Sciatic nerve (tissue), 2 donors: ENCODE results near the gene PLEKHH3. TPM values are rescaled to one million over a fixed set of nuclear protein-coding genes. Genes with fewer than 3 reads are reported as not detected.
"Not testable (repeated sequence)": the region's sequence is repeated elsewhere in the genome, so short reads cannot be mapped to it uniquely, and the experiment has no call there.

ENCODE experiments used
- ATAC-seq: fragments of 200-7000 bp; cut with Tn5 transposase; one replicate; pipeline ENCODE4 v1.9.1; 2020; ENCODE audit warnings: mild to moderate bottlenecking, moderate library complexity
- DNase-seq: peaks from one replicate; pipeline ENCODE4 v3.0.0-alpha.2; 2020; ENCODE audit warnings: low spot score
- intact Hi-C: fragments of 100-400 bp; cut with DNase I; formaldehyde crosslinking; loops from one replicate; pipeline ENCODE4 v1.14.2; 2022
- total RNA-seq: library from RNA; stranded (reverse); fragmentation: NEBNext Ultra II Directional; extraction: Animal tissue kit (Norgen Biotek cat#: 25700); gene quantifications from one replicate; pipeline ENCODE4 v1.2.1, GENCODE V29; 2021
- donor health status: DM: no; HTN: no; CAD: no.
- donor health status: DM: no; HTN: no; CAD: no.

The PLEKHH3 gene
- total RNA-seq, 1 donor from 2014 or later, result 40.3 TPM

- intact Hi-C loops, result no loop called here
- ATAC-seq, result no peak
Observed at GRCh38 chr17:42655528-42655927, 21.3 kb downstream of the PLEKHH3 start.

GRCh38 chr17:42653179-42654124, 23.3 kb downstream of the PLEKHH3 start:
- DNase-seq, result peak; percentile 76
- intact Hi-C loops, result no loop called here
- ATAC-seq, result peak; percentile 92

More at GRCh38 chr17:42655528-42655927, 21.3 kb downstream of the PLEKHH3 start:
- no peak for DNase-seq

GRCh38 chr17:42651392-42651791, 25.4 kb downstream of the PLEKHH3 start:
- no peak for ATAC-seq
- intact Hi-C loops, result no loop called here
- no peak for DNase-seq

GRCh38 chr17:42647778-42648177, 29.0 kb downstream of the PLEKHH3 start:
- intact Hi-C loops, result no loop called here
- no peak for DNase-seq
- no peak for ATAC-seq

GRCh38 chr17:42642336-42642735, 34.5 kb downstream of the PLEKHH3 start:
- DNase-seq (no peak), ATAC-seq (no peak)
- intact Hi-C loops, result no loop called here

- DNase-seq, result no peak
Observed at GRCh38 chr17:42640121-42640520, 36.7 kb downstream of the PLEKHH3 start.

GRCh38 chr17:42639525-42640113, 37.2 kb downstream of the PLEKHH3 start:
- no peak for ATAC-seq
- no peak for DNase-seq
- intact Hi-C loops, result no loop called here

More at GRCh38 chr17:42640121-42640520, 36.7 kb downstream of the PLEKHH3 start:
- intact Hi-C loops, result no loop called here
- no peak for ATAC-seq

- intact Hi-C loops, result no loop called here
- DNase-seq, result no peak
Observed at GRCh38 chr17:42632949-42633444, 43.8 kb downstream of the PLEKHH3 start.

GRCh38 chr17:42629411-42630009, 47.3 kb downstream of the PLEKHH3 start:
- intact Hi-C loops, result no loop called here
- DNase-seq, result no peak
- ATAC-seq, result no peak

More at GRCh38 chr17:42632949-42633444, 43.8 kb downstream of the PLEKHH3 start:
- ATAC-seq, result no peak

- intact Hi-C loops, DNase-seq, ATAC-seq: not testable (repeated sequence)
Observed at GRCh38 chr17:42627032-42627764, 49.6 kb downstream of the PLEKHH3 start.

- no peak for ATAC-seq
- DNase-seq, result no peak
- intact Hi-C loops, result no loop called here
Observed at GRCh38 chr17:42623732-42624596, 52.8 kb downstream of the PLEKHH3 start.

- intact Hi-C loops, result no loop called here
- ATAC-seq (no peak), DNase-seq (no peak)
Observed at GRCh38 chr17:42623271-42623670, 53.5 kb downstream of the PLEKHH3 start.

GRCh38 chr17:42621987-42622386, 54.8 kb downstream of the PLEKHH3 start:
- DNase-seq, ATAC-seq, intact Hi-C loops: not testable (repeated sequence)

GRCh38 chr17:42618442-42619150, 58.2 kb downstream of the PLEKHH3 start:
- ATAC-seq (peak; percentile 62), DNase-seq (no peak)
- intact Hi-C loops, result no loop called here

- ATAC-seq, result no peak
- intact Hi-C loops, result no loop called here
- no peak for DNase-seq
Observed at GRCh38 chr17:42617956-42618431, 58.8 kb downstream of the PLEKHH3 start.
